NCI-H345 treated with DMSO at 0.1 percent for 48 hours (cell line): Measurements from ENCODE around the gene CMTM5.
"Not testable (repeated sequence)": the region's sequence is repeated elsewhere in the genome, so short reads cannot be mapped to it uniquely, and the experiment has no call there.

Experiments
- DNase-seq: peaks from one replicate; lab custom pipeline; 2025; ENCODE audit not compliant: unreplicated experiment; lab: John Stamatoyannopoulos, UW

The CMTM5 gene

DNA sequence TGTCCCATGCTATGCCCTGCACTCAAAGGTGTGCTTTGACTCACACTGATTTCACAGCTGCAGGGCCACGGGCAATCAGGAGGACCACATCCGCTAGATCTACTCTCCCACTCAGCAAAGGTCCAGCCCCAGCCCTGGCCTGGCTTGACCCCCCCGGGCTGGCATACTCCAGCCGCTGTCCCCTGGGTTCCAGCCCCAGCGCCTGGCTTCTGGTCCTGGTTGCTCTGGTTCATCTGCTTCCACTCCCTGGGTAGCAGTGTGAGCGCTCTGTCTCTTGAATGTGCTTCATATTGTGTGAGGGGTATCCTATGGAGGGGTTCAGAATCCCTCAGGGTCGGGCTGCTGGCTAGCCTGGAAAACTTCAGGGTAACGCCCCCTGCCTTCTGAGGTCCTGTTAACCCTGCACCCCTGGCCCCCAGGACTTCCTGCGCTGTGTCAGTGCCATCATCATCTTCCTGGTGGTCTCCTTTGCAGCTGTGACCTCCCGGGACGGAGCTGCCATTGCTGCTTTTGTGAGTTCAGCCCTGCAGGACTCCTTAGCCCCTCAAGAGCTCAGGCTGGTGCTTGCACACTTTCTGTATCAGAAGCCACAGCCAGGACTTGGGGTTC is 1.9 kb downstream of the CMTM5 start:
- no peak for DNase-seq

DNA sequence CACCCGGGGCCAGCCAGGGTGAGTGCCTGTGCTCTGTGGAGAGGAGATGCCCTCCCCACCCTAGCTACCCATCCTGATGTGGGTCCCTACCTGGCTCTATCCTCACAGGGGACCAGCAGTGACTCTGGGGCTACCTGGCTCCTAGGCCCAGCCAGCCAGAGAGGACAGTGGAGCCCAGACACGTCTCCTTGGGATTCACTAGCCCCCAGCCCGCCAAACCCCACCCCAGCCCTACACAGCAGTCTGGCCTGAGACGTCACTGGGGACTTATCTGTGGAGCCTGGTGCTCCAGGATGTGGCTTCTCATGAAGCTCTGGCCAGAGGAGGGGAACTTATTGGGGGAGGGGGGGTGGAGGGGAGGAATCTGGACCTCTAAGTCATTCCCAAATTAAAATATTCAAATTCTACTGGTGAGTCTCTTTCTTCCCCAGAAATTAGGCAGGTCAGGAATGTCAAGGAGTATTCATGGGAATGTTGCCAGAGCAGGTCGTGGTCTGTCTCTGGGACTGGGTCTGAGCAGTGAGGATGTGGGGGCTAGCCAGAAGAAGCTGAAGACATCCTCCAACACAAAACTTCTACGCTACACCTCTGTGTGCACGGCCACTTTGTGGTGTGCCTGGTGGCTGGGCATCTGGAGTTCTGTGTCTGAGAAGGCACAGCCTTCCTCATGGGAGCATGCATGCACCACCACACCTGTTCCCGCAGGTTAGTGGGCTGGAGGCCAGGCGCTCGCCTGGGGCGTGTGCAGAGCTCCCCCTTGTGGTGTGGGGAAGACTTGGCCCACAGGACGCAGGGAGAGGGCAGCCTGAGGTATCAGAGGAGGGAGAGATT is 2.7 kb downstream of the CMTM5 start:
- peak; percentile 27 for DNase-seq

DNA sequence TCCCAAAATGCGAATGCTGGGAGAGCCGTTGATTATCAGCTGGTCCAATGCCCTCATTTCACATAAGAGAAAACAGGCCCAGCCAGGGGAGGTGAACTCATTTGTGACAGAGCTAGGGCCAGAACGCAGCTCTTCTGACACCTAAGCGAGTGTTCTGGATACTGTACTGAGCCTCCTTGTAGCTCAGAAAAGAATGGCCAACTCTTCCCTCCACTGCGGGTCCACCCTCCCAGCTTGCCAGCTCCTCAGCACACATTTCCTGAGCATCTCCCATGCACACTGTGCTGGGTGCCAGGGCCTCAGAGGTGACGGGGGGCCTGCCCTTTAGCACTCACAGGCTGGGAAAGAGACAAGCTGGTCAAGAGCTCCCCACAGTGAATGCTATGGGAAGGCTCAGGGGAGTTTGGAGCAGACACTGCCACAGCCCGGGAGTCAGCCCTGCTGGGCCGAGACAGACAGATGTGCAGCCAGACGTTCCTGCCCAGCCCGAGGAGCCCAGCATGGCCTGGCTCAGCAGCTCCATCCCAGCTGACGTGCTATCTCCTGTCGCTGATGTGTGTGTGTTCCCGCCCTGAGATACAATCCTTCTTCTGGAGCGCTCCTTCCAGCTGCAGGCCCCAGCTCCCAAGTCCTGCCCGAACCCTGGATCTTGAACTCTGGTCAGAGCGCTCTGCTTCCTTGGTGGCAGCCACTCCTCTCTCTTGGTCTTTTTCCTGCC is 3.5 kb downstream of the CMTM5 start:
- no peak for DNase-seq

DNA sequence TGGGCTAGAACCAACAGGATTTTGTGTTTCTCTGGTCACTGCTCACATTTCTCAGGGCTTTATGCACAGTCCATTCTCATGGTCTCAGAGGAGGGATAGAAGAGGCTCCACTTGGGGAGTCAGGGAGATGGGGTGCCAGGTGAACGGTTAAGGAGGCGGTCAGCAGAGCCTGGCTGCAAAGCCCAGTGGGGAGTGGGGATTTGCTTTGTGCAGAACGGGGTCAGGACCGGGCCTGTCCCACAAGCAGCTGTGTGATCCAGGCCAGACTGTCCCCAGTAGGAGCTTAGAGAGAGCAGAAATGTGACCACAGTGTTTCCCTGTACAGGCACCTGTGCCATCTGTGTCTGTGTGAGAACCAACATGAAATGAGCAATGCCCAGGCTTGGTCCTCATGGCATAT is 4.1 kb downstream of the CMTM5 start:
- no peak for DNase-seq

DNA sequence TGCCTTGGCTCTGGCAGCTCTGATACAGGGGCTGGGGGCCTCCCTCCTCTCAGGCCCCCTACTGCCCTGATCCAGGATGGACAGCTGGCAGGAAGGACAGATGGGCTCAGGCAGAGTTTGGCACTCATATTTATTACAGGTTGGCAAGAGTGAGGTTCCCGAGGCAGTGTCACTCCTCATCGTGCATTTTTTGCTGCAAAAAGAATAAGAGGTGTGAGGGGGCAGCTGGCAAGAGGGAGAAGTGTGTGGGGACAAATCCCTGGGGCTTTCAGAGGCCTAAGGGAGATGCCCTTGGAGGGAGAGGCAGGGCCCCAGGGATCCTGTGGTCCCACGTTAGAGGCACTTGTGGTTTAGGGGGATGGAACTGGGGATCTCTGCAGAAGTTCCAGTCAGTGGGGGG is 5.0 kb downstream of the CMTM5 start:
- peak; percentile 100 for DNase-seq

DNA sequence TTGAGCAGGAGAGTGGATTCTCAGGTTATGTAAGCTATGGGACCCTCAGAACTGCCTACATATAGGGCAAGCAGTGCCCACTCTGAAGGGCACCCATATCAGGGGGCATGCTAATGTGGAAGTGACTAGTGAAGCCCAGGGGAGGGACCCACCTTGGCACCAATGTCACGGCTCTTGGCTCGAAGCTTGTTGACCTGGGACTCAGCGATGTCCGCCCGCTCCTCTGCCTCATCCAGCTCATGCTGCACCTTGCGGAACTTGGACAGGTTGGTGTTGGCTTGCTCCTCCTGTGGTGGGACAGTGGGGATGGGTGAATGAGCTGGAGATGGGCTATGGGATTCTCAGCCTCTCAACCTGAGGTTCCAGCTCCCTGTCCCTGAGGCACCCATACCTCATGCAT is 5.4 kb downstream of the CMTM5 start:
- DNase-seq, result no peak

DNA sequence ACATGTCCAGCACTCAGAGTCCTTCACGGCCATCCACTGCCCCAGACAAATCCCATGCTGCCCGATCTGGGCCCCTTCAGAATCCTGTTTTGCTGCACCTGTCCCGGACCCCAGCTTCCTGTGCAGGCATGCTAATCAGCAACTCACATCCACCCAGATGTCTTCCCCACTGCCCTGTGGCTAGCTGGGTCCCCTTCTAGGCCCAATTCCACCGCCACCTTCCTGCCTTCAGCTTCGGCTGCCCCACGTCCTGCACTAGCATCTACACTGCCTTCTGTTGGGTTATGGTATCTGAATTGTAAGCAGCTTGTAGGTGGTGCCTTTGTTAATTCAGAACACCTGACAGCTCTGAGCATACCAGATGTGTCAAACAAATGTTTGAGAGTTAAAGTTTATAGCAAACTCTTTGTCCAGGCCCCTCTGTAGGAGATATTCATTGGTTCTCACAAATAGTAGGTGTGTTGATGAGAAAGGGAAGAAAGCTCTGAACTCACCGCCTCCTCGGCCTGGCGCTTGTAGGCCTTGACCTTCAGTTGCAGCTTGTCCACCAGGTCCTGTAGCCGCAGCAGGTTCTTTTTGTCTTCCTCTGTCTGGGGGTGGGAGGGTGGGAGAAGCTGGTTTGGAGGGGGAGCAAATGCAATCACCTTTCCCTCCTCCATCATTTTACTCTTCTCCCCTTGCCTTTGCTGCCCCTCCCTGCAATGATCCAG is 6.0 kb downstream of the CMTM5 start:
- no peak for DNase-seq

DNA sequence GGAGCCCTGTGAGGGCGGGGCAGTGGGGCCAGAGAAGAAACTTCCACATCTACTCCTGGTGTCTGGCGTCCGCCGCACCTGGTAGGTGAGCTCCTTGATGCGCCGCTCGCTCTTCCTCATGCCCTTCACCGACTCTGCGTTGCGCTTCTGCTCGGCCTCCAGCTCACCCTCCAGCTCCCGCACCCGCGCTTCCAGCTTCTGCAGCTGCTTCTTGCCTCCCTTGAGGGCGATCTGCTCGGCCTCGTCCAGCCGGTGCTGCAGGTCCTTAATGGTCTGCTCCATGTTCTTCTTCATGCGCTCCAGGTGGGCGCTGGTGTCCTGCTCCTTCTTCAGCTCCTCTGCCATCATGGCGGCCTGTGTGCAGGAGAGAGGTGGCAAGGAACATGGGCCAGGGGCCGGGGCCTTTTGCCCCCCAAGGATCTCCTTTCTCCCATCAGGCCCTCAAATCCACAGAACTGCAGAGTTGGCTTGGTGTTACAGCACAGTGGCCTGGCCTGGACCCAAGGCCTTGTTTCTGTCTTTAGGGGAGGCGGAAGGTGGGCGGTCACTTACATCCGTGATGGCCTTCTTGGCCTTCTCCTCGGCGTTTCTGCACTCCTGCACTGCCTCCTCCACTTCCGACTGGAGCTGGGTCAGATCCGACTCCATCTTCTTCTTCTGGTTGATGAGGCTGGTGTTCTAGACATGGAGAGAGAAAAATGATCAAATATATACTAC is 7.7 kb downstream of the CMTM5 start:
- DNase-seq, result no peak

DNA sequence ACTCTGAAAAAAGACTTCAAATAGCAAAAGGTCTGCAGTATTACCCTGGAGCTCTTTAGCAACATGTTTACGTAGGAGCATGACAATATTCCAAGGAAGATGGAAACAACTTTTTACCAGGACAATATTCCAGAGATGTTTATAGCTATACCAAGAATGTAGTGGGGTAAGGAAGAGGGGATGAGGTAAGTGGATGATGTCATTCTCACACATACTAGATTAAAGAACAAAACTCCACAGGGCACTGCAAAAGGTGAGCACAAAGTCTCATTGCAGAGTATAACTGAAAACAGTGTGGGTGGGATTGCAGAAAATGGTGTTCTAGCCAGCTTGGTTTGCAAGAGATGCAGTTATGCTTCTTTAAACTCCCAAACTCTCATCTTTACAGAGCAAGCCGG is 8.4 kb downstream of the CMTM5 start:
- DNase-seq, result no peak

DNA sequence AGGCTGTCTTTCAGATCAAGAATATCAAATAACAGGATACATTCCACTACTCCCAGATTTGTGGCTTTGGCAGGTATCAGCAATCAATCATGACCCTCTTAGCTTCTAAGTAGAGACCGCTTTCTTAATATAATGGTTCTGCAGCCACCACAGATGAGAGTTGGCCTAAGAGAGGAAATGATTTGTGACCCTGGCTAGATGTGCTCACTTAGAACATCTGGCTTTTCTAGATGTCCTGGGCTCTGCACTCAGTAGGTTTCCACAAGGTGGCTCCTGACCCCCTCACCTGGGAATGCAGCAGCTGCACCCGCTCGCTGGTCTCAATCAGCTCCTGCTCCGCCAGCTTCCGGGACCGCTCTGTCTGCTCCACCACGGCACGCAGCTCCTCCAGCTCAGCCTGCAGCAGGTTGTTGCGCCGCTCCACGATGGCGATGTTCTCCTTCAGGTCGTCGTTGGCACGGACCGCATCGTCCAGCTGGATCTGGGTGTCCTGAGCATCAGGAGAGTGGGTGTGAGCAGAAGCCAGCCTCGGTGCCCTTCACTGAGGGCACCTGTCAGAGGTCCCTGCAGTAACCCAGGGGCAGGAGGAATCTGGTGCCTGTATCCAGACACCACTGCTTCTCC is 8.9 kb downstream of the CMTM5 start:
- no peak for DNase-seq

DNA sequence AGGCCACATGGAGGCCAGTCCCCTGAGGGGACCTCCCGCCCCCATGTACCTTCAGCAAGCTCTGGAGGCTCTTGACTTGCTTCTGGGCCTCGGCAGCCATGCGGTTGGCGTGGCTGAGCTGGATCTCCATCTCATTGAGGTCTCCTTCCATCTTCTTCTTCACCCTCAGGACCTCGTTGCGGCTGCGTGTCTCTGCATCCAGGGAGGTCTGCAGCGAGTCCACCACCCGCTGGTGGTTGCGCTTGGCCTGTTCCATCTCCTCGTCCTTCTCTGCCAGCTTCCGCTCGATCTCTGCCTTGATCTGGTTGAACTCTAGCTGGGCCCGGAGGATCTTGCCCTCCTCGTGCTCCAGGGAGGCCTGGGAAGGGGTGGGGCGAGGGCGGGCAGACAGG is 9.4 kb downstream of the CMTM5 start:
- not testable (repeated sequence) for DNase-seq

DNA sequence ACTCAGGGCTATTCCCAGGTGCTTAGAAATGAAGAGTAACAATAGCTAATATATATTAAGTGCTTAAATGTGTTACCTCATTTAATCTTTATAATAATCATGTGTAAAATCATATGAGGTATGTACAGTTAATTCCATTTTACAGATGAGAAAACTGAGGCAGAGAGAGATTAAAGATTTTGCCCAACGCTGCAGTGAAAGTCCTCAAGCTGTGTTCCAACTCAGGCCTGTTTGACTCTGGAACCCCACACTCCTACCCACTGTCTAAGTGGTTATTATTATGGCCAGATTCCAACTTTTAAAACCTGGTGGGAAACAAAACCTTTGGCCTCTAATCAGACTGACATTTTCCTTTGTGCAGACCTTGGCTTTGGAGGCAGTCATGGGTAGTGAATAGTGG is 10.2 kb downstream of the CMTM5 start:
- DNase-seq, result no peak

DNA sequence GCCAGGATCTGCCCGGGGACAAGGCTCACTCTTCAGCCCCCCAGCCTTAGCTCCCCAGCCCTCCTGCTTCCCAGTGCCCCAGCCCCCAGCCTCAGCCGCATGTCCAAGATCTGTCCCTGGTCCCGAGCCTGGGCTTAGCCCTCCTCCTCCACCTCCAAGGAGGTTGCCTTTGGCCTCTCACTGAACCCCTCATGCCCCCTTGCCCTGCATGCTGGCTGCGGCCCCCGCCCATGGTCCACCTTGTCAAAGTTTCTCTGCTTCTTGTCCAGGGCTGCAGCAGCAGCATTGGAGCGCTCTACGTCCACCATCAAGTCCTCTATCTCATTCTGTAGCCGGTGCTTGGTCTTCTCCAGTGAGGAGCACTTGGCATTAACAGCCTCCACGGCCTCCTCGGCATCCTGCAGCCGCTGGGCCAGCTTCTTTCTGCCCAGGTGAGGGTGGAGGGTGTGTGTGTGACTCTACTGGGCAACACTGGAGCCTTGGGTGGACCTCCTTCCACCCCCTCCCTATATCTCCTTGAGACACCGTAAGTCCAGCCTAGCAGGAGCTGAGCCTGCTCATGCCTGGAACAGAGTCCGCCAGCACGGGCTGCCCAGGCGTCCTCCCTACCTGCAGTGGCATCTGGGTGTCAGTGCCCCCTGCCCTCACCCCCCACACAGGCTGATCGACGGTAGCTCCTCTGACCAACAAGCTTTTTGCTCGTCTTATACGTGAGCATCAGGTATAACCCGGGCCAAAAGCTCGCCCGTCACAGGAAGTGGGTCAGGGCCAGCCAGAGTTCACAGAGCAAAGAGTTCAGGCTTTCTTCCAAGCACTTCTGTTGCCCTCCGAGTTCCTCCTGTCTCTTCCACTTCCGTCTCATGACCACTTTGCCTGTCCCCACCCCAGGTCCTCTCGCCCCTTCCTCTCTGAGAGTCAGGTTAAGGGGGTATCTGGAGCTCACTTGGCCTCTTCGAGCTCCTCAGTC is 11.4 kb downstream of the CMTM5 start:
- no peak for DNase-seq

DNA sequence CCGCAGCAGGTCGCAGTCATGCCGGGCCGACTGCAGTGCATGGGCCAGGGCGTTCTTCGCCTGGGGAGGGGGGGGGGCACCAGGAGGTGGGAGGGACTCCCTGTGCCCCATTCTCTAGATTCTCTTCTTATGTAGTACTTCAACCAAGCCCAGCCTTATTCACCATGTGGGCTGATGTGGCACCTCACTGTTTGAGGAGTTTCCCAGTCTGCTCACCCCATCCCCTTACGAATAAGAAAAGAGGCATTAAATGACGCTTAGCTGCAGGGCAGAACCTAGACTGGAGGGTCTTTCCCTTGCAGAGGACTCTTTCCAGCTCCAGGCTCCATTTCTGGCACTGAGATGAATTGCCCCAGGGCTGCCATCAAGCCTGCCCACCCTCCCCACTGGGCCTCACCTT is 12.2 kb downstream of the CMTM5 start:
- DNase-seq, result no peak

DNA sequence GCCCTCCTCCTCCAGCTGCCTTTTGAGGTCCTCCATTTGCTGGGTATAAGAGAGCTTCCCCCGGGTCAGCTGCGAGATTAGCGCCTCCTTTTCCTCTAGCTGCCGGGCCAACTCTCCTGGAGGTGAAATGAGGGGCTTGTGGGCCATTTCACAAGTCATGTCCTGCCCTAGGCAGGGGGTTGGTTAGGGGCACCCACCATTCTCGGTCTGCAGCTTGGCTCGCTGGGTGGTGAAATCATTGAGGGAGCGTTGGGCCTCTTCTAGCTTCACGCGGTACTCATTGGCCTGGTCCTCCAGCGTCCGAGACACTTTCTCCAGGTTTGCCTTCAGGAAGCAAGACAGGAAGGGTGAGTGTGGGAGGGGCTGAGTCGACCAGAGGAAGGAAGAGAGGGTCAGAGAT is 12.6 kb downstream of the CMTM5 start:
- DNase-seq, result no peak

DNA sequence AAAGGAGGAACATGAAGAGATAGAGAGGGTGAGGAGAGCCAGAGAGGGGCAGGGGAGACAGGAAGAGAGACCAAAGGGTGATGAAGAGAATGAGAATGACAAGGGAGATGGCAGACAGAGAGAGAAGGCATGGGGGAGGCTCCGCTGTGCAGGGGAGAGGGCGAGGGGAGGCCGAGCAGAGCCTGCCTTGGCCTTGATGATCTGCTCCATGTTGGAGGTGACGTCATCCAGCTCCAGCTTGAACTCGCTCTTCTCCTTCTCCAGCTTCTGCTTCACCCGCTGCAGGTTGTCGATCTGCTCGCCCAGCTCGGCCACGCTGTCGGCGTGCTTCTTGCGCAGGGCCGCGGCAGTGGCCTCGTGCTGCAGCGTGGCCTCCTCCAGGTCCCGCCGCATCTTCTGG is 13.0 kb downstream of the CMTM5 start:
- not testable (repeated sequence) for DNase-seq

DNA sequence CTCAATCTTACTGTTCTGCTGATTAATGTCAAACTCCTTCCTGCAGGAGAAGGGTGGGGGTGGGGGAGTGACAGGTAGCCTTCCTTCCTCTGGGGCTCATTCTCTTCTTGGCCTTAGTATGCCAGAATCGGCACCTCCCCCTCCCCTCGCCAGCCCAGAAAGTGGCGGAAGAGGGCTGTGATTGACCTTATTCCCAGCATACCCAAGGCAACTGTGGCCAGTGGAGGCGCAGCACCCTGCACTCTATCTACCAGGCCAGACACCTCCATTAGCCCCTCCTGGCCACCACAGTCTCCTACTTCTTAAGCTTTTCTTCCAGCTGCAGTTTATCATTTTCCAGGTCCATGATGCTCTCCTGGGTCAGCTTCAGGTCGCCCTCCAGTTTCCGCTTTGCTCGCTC is 15.8 kb downstream of the CMTM5 start:
- DNase-seq, result no peak

DNA sequence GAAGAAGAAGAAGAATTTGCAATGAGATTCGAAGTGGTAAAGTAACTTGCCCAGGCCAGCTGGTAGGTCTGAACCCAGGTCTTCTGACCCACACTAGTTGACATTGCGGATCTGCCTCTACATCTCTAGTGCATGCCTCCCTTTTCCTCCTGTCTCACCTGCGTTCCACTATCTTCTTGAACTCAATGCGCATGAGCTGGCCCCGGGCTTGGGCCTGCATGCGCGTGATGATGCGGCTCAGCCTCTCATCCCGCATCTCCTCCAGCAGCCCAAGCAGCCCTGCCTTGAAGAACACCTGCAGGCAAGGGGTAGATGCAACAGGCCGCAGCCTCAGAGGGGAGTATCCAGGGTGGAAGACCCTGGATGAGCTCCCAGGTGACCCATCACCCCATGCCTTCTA is 19.3 kb downstream of the CMTM5 start:
- no peak for DNase-seq

DNA sequence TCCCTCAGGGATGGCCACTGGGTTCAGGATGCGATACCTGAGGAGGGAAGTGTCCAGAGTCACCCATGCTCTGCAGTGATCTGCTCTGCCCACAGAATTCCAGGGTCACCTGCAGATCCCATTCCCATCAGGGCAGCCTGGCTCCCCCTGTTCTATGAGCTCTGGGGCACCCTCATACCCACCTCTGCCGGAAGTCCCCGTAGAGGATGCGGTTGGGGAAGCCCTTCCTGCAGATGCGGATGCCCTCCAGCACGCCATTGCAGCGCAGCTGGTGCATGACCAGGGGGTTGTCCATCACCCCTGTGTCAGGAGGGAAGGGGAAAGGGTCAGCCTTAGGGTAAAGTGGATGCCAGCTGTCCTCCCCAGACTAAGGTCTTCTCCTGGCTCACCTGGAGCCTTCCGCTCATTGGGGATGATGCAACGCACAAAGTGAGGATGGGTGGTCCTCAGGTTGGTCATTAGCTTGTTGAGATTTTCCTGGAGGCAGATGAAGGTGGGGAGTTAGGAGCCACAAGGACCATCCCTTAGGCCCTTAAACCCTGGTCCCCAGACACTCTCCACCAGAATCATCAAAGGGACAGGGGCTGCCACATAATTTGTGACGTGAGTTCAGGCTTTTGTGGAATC is 20.0 kb downstream of the CMTM5 start:
- no peak for DNase-seq
